Measurements from ENCODE around the gene GOSR2.
"Not testable (repeated sequence)": the region's sequence is repeated elsewhere in the genome, so short reads cannot be mapped to it uniquely, and the experiment has no call there.

GOSR2 gene

DNA sequence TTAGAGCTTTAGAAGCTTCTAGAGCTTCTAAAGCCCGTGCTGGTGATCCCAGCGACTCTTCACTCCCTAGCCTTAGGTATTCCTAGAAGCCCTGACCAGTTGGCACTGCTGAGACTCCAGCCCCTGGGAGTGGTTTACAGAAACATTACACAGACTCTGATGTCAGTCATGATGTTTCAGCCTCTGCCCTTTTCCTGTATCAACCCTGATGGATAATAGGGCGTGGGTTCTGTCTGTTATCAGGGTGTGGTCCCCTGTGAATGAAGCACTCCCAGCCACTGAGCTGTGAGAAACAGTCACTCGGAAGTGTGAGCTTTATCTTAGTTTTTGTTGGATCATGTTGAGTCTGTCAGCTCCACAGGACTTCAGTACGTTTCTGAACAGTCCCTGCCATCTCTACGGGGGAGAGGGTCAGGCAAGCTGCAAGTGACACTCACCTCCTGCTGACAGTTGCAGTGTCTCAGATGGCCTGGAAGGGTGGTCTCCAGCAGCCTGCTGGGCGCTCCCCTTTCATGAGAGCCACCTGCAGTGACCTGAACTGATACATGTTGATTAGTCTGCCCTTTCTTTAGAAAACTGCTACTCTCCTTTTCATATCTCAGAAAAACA, 12.8 kb downstream of the GOSR2 start:
- no peak for DNase-seq

DNA sequence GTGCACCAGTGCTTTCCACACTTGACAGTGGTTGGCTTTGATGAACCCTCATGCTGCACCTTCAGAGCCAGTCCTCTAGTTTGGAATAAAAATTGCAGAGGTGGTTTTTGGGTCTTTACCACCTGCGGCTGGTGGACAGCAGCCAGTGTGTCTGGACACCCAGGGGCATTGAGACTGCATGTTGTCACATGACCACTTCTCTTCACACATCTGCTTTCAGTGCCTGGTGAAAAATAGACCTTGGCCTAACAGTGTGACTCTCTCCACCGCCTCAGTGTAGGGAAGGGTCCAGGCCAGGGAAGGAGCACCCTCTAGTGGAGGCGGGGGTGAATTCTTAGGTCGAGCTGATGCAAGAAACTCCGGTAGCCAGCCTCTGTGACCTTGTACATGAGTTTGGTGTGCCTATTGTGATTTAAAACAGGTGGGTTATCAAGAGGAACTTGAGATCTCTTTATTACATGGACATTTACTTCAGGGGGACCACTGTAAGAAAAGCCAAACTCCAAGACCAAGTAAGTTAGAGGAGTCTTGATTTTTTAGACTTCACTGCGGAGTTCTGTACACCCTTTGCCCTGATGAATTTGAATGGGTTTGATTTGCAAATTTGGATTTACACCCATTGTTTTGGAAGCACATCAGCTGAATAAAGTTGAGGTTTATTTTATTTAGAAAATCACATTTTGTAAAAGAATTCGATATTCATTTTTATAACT, 17.9 kb downstream of the GOSR2 start:
- peak; percentile 75 for DNase-seq

DNA sequence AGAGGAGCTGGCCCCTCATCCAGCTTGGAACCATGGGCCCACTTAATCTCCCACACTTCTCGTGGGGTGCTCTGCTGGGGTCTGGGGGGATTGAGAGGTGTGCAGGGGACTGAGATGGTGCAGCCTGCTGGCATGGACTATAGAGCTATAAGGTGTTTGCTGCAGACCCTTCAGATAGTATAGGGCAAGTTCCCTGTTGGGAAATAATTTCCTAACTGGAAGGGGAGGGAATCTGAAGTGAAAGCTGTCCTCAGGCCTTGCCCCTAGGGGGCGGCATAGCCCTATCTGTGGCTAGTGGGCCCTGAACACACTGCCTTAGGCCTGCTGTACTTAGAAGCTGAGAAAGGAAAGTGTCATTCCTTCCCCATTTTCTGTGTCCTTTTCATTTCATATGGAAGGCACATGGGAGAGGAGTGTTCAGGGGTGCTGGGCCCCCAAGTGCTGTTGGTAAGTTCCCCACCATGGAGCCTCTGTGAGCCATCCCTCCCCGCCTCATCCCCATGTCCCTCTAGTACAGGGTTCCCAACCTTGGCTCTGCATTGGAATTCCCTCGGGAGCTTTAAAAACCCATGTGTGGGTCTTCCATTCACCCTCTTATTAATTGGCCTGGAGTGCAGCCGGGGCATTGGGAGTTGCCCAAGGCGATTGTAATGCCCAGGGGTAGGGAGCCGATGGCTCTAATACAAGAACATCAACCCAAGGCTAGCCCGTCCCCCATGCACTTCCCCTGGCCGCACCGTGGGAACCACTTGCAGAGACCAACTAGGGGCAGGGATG, 19.7 kb downstream of the GOSR2 start:
- DNase-seq = peak; percentile 75

DNA sequence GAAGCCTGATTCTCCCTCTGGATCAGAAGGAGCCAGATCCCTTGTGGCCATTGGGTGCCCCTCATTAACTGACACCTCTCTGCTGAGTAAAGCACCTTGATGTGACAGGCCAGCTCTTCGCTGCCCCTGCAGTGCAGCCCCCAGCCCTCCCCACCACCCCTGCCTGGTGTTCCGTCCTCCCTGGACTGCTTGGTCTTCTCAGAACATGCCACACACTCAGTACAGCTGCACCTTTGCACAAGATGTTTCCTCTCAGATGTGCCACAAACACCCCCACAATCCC, 20.2 kb downstream of the GOSR2 start:
- no peak for DNase-seq

DNA sequence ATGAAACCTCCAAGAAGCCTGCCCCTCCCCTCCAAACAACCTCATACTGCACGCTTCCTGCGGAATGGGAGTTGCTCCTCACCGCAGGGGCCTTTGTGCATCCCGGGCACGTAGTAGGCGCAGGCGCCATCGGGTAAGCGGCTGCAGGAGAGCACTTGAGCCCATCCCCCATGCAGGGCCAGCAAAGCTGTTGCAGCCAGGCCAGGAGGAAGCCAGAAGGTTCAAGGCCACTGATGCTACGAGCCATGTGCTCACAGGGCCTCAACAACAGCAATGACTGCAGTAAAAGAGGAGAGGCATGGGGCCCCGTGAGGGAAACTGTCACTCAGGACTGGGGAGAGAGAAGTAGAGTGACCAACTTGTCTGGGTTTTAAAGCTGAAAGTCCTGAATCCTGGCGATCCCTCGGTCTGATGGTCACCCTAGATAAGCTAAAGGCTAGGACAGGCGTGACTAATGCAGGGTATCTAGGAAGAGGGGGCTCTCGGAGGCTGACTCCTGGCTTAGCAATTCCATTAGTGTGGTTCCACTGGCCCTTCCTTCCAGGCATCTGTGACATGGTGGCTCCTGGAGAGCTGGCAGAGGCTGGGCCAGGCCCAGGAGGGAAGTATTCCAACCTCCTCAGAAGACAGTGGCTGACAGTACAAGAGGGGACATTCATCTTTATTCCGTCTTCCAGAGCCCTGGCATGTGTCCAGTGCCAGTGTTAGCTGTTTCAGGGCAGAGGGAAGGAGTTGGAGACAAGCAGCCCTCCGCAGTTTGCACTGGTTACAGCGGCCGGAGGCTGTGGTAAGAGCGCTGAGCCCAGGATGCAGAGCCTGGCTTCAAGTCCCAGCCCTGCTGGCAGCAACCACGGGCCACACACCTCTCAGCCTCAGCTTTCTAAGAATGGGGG, 20.8 kb downstream of the GOSR2 start:
- DNase-seq = peak; percentile 40

DNA sequence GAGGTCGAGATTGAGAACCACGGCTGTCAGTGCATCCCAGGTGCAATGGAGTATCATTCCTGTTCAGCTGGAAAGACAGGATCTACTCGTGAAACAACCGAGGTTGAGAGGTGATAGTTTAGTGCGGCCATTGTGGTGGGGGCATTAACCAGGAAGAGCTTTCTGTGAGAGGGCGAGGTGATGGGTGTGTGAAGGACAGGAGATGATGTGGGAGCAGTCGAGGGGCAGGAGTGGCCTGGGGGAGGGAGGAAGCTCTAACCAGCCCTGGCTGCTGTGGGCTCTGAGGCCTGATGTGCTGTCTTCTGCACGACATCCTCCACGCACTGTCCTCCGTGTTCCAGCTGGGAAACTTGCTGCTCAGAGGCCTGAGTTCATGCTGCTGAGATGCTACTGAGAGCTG, 22.0 kb downstream of the GOSR2 start:
- DNase-seq = no peak

DNA sequence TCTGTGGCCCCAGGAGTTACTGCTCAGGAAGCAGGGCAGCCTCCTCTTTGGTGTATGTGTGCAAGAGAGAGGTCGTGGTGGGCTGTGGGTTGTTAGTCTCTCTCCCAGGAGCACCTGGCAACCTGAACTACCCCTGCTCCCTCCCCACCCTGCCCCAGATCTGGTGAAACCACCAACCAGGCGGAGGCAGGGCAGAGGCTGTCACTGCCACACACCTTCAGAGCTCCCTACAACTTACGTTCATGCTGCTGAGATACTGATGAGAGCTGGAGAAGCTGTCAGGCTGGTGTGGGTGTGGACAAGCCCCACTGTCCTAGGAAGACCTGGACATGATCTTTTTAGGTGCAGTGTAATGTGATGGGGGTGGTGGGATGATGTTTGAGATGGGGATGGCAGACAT, 24.3 kb downstream of the GOSR2 start:
- DNase-seq = no peak

DNA sequence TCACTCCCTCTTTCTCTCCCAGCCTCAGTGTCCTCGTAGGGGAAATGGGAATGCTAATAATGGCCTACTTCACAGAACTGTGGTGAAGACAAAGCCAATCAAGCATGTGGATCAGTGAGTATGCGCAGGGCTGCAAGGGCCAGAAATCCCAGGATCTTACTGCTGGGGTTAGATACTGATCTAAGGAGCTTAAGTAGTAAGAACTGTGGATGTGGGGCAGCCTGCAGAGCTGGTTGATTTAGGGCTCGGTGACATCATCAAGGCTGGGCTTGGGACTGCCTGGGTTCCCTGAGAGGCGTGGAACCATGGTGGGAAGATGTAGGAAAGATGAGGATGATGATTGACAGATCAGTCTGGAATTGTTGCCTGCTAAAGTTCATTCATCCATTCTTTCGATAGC, 25.6 kb downstream of the GOSR2 start:
- DNase-seq = no peak

DNA sequence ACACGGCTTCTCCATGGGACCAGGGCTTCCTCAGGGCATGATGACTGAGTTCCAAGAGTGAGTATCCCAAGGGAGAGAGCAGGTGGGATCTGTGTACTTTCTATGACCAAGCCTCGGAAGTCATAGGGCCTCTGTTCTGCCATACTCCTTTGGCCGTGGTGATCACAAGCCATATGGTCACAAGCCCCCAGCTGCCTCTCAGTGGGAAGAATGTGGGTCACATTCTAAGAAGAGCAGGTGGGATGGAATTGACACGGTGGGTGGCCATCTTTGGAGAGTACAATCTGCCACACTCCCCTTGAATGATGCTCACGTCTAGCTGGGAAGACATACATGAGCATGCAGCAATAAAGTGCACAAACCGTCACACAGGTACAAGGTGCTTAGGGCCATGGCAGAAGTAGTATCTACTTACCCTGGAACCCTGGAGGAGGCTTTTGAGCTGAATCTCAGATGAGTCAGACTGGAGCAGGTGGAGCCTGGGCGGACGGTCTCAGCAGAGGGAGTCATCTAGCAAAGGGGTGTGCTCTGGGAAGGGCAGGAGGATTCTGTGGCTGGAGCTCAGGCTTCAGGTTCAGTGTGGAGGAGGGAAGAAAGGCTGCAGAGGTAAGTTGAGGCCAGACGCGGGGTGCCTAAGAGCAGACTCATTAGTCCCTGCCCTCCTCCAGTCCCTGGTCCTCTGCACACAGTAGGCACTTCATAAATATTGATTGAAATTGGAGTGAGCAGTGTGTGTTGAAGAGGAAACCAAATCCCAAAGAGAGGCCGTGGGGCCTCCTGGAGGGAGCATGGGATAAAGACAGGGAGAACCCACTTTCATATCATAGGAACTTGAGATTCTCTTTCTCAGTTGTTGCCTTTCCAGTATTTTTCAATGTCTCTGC, 26.6 kb downstream of the GOSR2 start:
- no peak for DNase-seq

DNA sequence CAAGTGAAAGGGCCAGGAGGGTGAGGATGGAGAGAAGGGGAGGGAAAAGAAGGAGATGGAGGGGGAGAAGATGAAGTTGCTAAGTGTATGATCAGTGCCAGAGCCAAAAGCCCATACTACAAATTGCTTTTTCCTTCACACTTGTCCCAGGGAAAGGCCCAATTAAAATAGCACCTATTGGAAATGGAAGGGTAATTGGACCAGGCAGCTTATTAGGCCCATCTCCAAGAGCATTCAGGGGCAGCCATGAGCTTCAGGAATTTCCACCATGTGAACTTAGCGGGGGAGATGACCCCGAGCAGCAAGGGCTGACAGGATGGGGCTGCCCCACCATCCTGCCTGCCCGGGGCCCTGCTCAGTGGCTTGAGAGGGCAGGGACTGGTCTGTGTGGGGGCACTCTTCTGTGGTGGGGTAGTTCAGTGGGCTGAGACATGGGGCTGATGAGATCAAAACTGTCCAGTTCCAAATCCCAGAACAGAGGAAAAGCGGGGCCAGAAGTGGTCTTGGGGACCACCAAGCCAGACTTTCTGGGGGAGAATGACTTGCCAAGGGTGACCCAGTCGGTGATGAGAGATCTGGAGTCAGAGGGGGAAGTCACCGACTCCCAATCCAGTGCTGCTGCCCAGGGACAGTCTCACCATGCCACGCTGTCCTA, 27.5 kb downstream of the GOSR2 start:
- DNase-seq = no peak

DNA sequence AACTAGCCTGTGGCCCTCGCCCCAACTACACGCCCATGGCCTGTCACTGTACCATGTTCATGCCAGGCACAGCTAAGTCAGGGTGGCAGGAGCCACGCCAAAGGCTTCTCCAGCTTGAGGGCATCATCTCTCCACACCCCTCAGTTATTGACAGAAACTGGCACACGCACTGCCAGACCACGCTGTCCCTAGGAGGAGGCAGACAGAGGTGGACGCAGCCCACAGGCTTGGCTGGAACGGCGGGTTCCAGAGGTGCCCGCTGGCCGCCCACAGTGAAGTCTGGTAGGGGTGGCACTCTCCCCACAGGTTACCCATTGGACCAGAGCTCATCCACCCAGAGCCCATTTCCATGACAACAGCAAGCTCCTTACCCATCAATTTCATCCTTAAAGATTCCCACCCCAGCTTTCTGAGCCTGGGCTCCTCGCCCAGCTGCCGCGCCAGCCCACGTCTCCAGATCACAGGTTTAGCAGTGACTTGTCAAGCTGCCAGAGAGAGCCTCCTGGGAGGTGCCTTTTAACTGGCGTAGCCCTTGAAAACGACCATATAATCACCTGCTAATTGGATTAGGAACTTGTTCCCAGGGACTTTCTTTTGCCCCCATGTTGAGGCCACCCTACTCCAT, 28.1 kb downstream of the GOSR2 start:
- no peak for DNase-seq

DNA sequence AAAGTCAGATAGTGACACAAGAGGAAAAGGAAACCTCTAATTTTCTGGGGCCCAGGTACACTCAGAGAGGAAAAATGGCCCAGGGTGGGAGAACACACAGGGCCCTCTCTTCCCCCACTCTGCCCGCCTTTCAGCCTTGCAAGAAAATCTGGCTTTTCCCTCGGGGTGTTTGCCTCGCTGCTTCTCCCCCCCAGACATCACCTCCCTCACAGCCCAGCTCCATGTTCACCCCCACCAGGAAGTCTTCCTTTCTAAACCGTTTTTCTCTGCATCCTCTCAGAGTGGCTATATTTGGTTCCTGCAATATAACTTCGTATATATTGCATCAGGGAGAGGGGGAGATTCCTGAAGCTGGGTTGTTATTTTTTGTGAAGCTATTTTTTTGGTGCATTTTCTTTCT, 28.7 kb downstream of the GOSR2 start:
- no peak for DNase-seq

DNA sequence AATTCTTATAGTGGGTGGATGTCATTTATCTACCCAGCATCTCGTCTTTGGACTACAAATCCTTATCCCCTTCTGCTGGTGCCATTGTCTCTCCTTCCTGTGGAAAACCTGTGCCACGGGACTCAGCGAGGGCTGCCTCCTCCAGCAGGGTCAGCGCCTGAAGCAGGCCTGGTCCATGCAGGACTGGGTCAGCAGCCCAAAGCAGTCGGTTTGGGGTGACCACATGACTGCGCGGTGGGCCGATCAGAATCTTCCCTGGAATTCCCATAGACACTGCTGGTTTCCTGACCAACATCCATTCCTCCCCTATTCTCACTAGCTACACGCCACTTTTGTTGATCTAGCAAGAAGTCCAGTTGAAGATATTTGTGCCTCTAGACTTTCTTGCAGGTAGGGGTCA, 29.2 kb downstream of the GOSR2 start:
- no peak for DNase-seq

DNA sequence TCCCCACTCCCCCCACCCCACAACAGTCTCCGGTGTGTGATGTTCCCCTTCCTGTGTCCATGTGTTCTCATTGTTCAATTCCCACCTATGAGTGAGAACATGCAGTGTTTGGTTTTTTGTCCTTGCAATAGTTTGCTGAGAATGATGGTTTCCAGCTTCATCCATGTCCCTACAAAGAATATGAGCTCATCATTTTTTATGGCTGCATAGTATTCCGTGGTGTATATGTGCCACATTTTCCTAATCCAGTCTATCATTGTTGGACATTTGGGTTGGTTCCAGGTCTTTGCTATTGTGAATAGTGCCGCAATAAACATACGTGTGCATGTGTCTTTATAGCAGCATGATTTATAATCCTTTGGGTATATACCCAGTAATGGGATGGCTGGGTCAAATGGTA, 30.2 kb downstream of the GOSR2 start:
- DNase-seq = not testable (repeated sequence)

DNA sequence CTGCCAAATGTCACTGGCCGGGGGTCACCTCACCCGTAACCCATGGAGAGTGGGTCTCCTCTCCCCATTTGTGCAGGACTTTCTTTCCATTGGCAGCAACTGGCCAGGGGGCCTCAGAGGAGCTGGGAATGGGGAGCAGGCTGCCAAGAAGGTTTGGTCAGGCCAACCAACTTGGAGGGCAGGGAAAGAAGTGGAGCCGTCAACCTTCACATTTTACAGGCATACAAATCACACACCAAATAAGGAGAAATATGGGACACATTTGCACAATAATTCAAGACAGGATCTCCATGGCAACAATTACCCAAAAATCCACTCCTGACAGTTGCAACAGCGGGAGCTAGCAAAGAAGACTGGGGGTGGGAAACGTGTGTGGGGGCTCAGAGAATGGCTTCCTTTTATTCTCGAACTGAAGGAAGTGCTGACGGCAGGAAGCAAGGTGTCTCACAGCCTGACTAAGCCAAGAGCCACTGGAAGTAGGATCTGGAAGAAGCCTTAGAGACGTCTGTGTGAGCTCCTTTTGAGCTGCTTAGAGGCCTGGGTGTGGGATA, 35.2 kb downstream of the GOSR2 start:
- DNase-seq = peak; percentile 44

DNA sequence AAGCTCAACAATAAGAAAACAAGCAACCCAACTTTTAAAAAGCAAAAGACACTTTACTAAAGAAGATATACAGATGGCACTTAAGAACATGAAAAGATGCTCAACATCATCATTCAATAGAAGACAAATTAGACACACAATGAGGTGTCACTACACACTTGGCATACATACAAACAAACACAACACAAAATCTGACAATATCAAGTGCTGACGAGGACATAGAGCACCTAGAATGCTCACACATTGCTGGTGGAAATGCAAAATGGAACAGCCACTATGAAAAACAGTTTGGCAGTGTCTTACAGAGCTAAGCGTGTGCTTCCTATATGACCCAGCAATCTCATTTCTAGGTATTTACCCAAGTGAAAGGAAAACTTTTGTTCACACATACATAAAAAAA, 37.2 kb downstream of the GOSR2 start:
- DNase-seq = no peak

DNA sequence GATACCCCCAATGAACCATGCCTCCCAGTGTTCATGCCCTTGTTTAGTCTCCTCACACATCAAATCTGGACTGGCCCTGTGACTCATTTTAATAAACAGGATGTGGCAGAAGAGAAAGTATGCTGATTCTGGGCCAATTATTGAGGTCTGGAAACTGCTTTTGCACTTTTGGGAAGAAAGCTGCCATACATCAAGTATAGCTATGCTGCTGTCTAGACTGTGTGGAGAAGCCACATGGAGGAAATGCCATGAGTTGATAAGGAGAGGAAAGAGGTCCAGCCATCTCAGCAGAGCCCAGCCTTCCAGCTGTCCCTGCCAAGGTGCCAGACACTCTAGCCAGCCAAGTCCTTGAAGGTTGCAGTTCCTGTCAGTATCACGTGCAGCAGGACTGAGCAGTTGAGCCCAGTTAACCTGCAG, 39.4 kb downstream of the GOSR2 start:
- peak; percentile 77 for DNase-seq

DNA sequence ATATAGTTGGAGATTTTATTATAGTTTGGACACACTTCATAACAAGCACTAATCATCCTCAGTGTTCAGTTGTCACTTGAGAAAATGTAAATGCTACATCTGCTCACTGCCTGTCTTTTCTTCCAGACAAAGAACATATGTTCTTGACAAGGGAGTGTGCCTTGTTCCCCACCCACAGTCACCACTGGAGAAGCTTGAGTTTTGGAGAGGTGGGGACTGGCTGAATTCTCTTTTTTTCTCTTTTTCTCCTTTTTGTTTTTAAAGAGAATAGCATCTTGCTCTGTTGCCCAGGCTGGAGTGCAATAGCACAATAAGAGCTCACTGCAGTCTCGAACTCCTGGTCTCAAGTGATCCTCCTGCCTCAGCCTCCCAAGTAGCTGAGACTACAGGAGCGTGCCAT, 40.6 kb downstream of the GOSR2 start:
- no peak for DNase-seq

DNA sequence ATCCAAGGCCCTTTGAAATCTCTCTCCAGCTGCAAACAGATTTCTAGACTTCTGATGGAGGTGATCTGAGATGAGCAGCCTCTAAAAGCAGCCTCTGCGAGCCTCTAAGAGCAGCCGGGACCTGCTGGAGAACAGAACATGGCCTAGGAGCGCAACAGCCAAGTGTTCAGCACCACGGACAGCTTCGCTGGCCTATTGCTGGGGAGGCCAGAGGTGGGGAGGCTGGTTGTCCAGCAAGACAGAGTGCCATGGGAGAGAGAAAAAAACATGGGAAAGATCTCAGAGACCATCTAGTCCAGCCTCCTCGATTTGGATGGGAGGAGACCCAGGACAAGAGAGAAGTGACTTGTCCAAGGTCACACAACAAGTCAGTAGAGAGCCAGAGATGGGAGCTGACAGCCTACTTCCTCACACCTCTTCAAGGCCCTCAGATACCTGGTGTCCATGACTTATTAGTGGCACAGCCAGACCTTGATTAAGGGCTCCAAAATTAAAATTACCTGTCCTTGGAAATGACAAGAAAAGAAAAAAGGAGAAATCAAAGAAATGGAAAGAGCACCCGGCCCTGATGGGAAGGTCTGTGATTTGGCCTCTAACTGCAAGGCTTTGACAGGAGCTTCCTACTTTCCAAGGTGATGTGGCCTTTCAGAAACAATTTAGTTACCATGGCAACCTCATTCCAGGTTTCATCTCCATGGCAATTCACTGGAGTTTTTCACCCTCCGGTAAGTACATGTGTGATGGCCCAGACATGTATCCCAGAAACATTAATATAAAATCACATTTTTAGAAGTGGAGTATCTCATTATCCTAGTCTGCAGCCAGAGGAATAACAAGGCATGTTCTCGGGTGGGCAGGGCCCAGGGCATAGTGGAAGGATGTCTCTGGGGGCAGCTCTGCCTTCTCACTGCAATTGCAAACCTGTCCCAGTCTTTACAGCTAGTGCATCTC, 41.6 kb downstream of the GOSR2 start:
- DNase-seq = peak; percentile 34
